PC-3 (cell line): ENCODE data around the gene PROX1.

Experiments used
- EZH2 ChIP-seq: fragments of 300-600 bp; sonication (generic); IDR thresholded peaks from one replicate; pipeline ENCODE4 v1.6.1; 2017; ENCODE audit warnings: antibody characterized with exemption, mild to moderate bottlenecking, low read length; ENCODE audit not compliant: unreplicated experiment
- EZH2phosphoT487 ChIP-seq: fragments of 300-600 bp; sonication (generic); IDR thresholded peaks from 2 replicates; pipeline ENCODE4 v1.6.1; 2018; ENCODE audit warnings: mild to moderate bottlenecking, antibody characterized with exemption, low read length, borderline replicate concordance
- TF ChIP-seq, protein P1 (sequence below): fragments of 300-600 bp; sonication (generic); conservative IDR thresholded peaks from 2 replicates; pipeline ENCODE4 v1.5.1; 2017; ENCODE audit warnings: antibody characterized with exemption, low read depth, mild to moderate bottlenecking, low read length

DNA sequence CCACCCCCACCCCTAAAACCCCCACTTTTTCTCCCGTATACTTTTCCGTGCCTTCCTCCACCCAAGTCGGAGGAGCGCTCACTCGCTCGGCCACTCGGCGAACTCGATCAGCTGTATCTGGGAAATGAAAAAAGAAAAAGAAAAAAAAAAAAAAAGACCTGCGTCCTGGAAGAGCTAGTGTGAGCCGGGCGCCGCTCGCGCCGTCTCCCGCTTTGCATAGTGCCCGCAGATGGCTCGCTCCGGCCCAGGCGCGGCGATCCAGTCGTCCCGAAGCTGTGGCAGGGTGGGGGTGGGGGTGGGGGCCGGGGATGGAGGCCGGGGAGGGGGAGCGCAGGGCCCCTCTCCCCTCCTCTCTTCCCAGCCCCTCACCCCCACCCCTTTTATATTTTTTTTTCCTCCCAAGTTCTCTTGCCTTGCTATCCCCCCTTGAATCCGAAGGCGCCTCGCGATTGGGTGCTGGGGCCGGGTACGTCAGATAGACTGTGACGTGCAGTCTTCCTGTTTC is 299 bp upstream of the PROX1 start:
- TF ChIP-seq, protein P1, sequence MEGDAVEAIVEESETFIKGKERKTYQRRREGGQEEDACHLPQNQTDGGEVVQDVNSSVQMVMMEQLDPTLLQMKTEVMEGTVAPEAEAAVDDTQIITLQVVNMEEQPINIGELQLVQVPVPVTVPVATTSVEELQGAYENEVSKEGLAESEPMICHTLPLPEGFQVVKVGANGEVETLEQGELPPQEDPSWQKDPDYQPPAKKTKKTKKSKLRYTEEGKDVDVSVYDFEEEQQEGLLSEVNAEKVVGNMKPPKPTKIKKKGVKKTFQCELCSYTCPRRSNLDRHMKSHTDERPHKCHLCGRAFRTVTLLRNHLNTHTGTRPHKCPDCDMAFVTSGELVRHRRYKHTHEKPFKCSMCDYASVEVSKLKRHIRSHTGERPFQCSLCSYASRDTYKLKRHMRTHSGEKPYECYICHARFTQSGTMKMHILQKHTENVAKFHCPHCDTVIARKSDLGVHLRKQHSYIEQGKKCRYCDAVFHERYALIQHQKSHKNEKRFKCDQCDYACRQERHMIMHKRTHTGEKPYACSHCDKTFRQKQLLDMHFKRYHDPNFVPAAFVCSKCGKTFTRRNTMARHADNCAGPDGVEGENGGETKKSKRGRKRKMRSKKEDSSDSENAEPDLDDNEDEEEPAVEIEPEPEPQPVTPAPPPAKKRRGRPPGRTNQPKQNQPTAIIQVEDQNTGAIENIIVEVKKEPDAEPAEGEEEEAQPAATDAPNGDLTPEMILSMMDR: no peak
- TF ChIP-seq EZH2 (no peak), EZH2phosphoT487 (no peak)
